CD14-positive monocyte (primary cell): Measurements from ENCODE around the gene PPP3CA. TPM values are rescaled to one million over a fixed set of nuclear protein-coding genes. Genes with fewer than 3 reads are reported as not detected.
A peak's percentile ranks its signal among the peaks of the same experiment; 100 is the strongest.

Experiments used
- DNase-seq, 3 donors: peaks; one replicate each; pipeline ENCODE4 v3.0.0-alpha.2; 2011 to 2022
- H2AFZ ChIP-seq: 2 replicates; pipeline ENCODE4 v1.6.0; 2012; ENCODE audit warnings: mild to moderate bottlenecking, low read depth, low read length, inconsistent platforms; ENCODE audit not compliant: insufficient read depth, poor library complexity, severe bottlenecking
- H3K27ac ChIP-seq, 2 donors: 1 replicate in 1 of 2; 2 replicates in 1 of 2; pipeline ENCODE4 v1.5.1; 2012 to 2013; ENCODE audit warnings: low read length in 2 of 2, control low read depth in 1 of 2, inconsistent platforms in 1 of 2, low read depth in 1 of 2, mild to moderate bottlenecking in 1 of 2
- H3K27me3 ChIP-seq, 2 donors: one replicate each; pipeline versions ENCODE4 v1.6.0 to v1.6.1; 2011 to 2013; ENCODE audit warnings: low read length in 2 of 2; ENCODE audit not compliant: control insufficient read depth in 2 of 2, insufficient read depth in 2 of 2
- H3K36me3 ChIP-seq, 2 donors: replicated peaks in 1 of 2; 1 replicate in 1 of 2; 2 replicates in 1 of 2; pipeline versions ENCODE4 v1.5.1 to v1.6.1; 2012 to 2013; ENCODE audit warnings: low read length in 2 of 2, control low read depth in 1 of 2, inconsistent platforms in 1 of 2, mild to moderate bottlenecking in 1 of 2; ENCODE audit not compliant: insufficient read depth in 2 of 2, control insufficient read depth in 1 of 2
- H3K4me1 ChIP-seq, 2 donors: 1 replicate in 1 of 2; 2 replicates in 1 of 2; pipeline versions ENCODE4 v1.5.1 to v1.6.1; 2012 to 2013; ENCODE audit warnings: low read length in 2 of 2, control low read depth in 1 of 2, inconsistent platforms in 1 of 2, mild to moderate bottlenecking in 1 of 2, moderate library complexity in 1 of 2; ENCODE audit not compliant: insufficient read depth in 2 of 2, control insufficient read depth in 1 of 2
- H3K4me2 ChIP-seq: replicated peaks from 2 replicates; pipeline ENCODE3; 2012; ENCODE audit warnings: low read length, moderate library complexity, mild to moderate bottlenecking; ENCODE audit not compliant: poor library complexity, severe bottlenecking; ENCODE audit errors: extremely low read depth
- H3K4me3 ChIP-seq, 3 experiments: fragments of 200-600 bp in 1 of 3; sonication (generic) in 1 of 3; replicated peaks in 1 of 3; 1 replicate in 2 of 3; 2 replicates in 1 of 3; pipeline ENCODE4 v1.5.1; 2011 to 2013; ENCODE audit warnings: low read length in 3 of 3, mild to moderate bottlenecking in 3 of 3, control low read depth in 2 of 3, low read depth in 2 of 3, inconsistent platforms in 1 of 3, moderate library complexity in 1 of 3
- H3K79me2 ChIP-seq: 2 replicates; pipeline ENCODE4 v1.6.0; 2012; ENCODE audit warnings: mild to moderate bottlenecking, control low read depth, inconsistent platforms, low read length, moderate library complexity; ENCODE audit not compliant: insufficient read depth
- H3K9ac ChIP-seq: 2 replicates; pipeline ENCODE4 v1.6.0; 2017; ENCODE audit warnings: low read length, mild to moderate bottlenecking; ENCODE audit not compliant: insufficient read depth, poor library complexity, severe bottlenecking
- H3K9me3 ChIP-seq, 2 donors: replicated peaks in 1 of 2; 1 replicate in 1 of 2; 2 replicates in 1 of 2; pipeline versions ENCODE4 v1.5.1 to v1.6.1; 2012 to 2013; ENCODE audit warnings: low read length in 2 of 2, control low read depth in 1 of 2; ENCODE audit not compliant: control insufficient read depth in 1 of 2, insufficient read depth in 1 of 2
- H4K20me1 ChIP-seq: 2 replicates; pipeline ENCODE4 v1.6.0; 2012; ENCODE audit warnings: mild to moderate bottlenecking, low read length, control low read depth, moderate library complexity; ENCODE audit not compliant: insufficient read depth
- H3K27ac Mint-ChIP-seq, 7 donors: one replicate each; pipeline ENCODE4 v1.8.0; 2020; ENCODE audit warnings: mild to moderate bottlenecking in 7 of 7, mixed read lengths in 7 of 7, moderate library complexity in 6 of 7, inconsistent platforms in 2 of 7
- H3K27me3 Mint-ChIP-seq, 3 donors: one replicate each; pipeline ENCODE4 v1.8.0; 2021 to 2022; ENCODE audit warnings: low read depth in 3 of 3, mild to moderate bottlenecking in 3 of 3, mixed read lengths in 3 of 3, moderate library complexity in 3 of 3, inconsistent platforms in 1 of 3
- H3K36me3 Mint-ChIP-seq, 2 donors: one replicate each; pipeline ENCODE4 v1.8.0; 2020; ENCODE audit warnings: mixed read lengths in 2 of 2, inconsistent platforms in 1 of 2, mild to moderate bottlenecking in 1 of 2
- H3K4me1 Mint-ChIP-seq: one replicate; pipeline ENCODE4 v1.8.0; 2020; ENCODE audit warnings: mild to moderate bottlenecking, mixed read lengths
- H3K4me3 Mint-ChIP-seq, 2 donors: one replicate each; pipeline ENCODE4 v1.8.0; 2020; ENCODE audit warnings: mild to moderate bottlenecking in 2 of 2, mixed read lengths in 2 of 2, moderate library complexity in 1 of 2
- H3K9me3 Mint-ChIP-seq, 7 donors: one replicate each; pipeline ENCODE4 v1.8.0; 2020 to 2022; ENCODE audit warnings: mixed read lengths in 7 of 7, mild to moderate bottlenecking in 6 of 7, moderate library complexity in 6 of 7, inconsistent platforms in 2 of 7
- CTCF ChIP-seq: fragments of 200-600 bp; IDR thresholded peaks from one replicate; pipeline ENCODE4 v1.8.0; 2022; ENCODE audit warnings: antibody characterized with exemption, mild to moderate bottlenecking
- WGBS: methylation state at CpG from one replicate; pipeline ENCODE4 v1.1.5; 2013; ENCODE audit warnings: missing lambda C conversion rate; ENCODE audit not compliant: insufficient coverage; 5-methylcytosine and 5-hydroxymethylcytosine counted together
- intact Hi-C, 2 donors: fragments of 100-400 bp; cut with micrococcal nuclease; formaldehyde crosslinking; loops; one replicate each; pipeline versions ENCODE4 v1.15.0 to v1.15.1; 2023
- polyA plus RNA-seq, 3 donors: library from polyadenylated mRNA; depleted of rRNA in 1 of 3; unstranded in 2 of 3; stranded (reverse) in 1 of 3; fragments of 300-500 nt in 2 of 3; fragments of >200 nt in 1 of 3; fragmentation: Illumina TruSeq in 2 of 3; gene quantifications; 1 replicate in 2 of 3; 2 replicates in 1 of 3; pipeline ENCODE4 v1.2.3, GENCODE V29; 2012 to 2021

Gene PPP3CA
- polyA plus RNA-seq, 3 donors, result 5.1 to 9.7 (median 8.9) TPM

GRCh38 chr4:101239665-101240064 is 107.7 kb downstream of the PPP3CA start:
- intact Hi-C loops, result no loop called here

GRCh38 chr4:101238706-101239105 is 108.6 kb downstream of the PPP3CA start:
- H2AFZ ChIP-seq, result no peak overlapping the region
- Mint-ChIP-seq H3K36me3 (no peaks in the 10 kb centered on the region), H3K4me3 (no peak overlapping the region), H3K27me3 (peaks cover 0 to 2% (median 0%) of the 10 kb centered on the region in 3 donors), H3K4me1 (peaks cover 35% of the 10 kb centered on the region), H3K27ac (peak overlapping the region in 6 of 7 donors; percentile 17 to 75 (median 35)), H3K9me3 (no peaks in the 10 kb centered on the region)
- no peak overlapping the region for H3K27ac ChIP-seq
- H3K4me2 ChIP-seq, result no peak overlapping the region
- H3K9me3 ChIP-seq, result no peaks in the 10 kb centered on the region
- H3K36me3 ChIP-seq, result no peaks in the 10 kb centered on the region
- intact Hi-C loops, result no loop called here
- no peak overlapping the region for H3K9ac ChIP-seq
- peaks cover 94% of the 10 kb centered on the region for H3K79me2 ChIP-seq
- no peak overlapping the region for H3K4me3 ChIP-seq
- peak in 2 of 3 donors; percentile 14 to 33 for DNase-seq
- no peak for TF ChIP-seq CTCF
- no peaks in the 10 kb centered on the region for H3K27me3 ChIP-seq
- WGBS, result 0% methylated on average over 1 of the region's 3 CpGs
- H3K4me1 ChIP-seq, result peaks cover 9 to 18% of the 10 kb centered on the region in 2 donors
- peaks cover 99% of the 10 kb centered on the region for H4K20me1 ChIP-seq

More at GRCh38 chr4:101239665-101240064, 107.7 kb downstream of the PPP3CA start:
- Histone ChIP-seq H3K4me2 (no peak overlapping the region), H2AFZ (no peak overlapping the region), H3K36me3 (no peaks in the 10 kb centered on the region), H3K27ac (peak overlapping the region in 1 of 2 donors; percentile 16), H3K9me3 (no peaks in the 10 kb centered on the region), H4K20me1 (peaks cover 99% of the 10 kb centered on the region), H3K4me1 (peaks cover 9 to 18% of the 10 kb centered on the region in 2 donors), H3K27me3 (no peaks in the 10 kb centered on the region), H3K4me3 (no peak overlapping the region), H3K79me2 (peaks cover 86% of the 10 kb centered on the region), H3K9ac (no peak overlapping the region)
- Mint-ChIP-seq H3K9me3 (no peaks in the 10 kb centered on the region), H3K27ac (peak overlapping the region in 4 of 7 donors; percentile 17 to 57 (median 46)), H3K36me3 (no peaks in the 10 kb centered on the region), H3K27me3 (peaks cover 0 to 2% (median 0%) of the 10 kb centered on the region in 3 donors), H3K4me3 (no peak overlapping the region), H3K4me1 (peaks cover 31% of the 10 kb centered on the region)
- no peak for TF ChIP-seq CTCF
- DNase-seq, result no peak
- 100% methylated on average over 1 of the region's 1 CpG for WGBS
